GM18511 (cell line): Measurements from ENCODE around the gene ZFHX3.
"Not testable (repeated sequence)": the region's sequence is repeated elsewhere in the genome, so short reads cannot be mapped to it uniquely, and the experiment has no call there.

Source experiments
- ATAC-seq: cut with Tn5 transposase; IDR thresholded peaks from one replicate; pipeline ENCODE4 v1.9.1; 2021; ENCODE audit warnings: mild to moderate bottlenecking, moderate library complexity; ENCODE audit not compliant: unreplicated experiment

Gene ZFHX3

DNA sequence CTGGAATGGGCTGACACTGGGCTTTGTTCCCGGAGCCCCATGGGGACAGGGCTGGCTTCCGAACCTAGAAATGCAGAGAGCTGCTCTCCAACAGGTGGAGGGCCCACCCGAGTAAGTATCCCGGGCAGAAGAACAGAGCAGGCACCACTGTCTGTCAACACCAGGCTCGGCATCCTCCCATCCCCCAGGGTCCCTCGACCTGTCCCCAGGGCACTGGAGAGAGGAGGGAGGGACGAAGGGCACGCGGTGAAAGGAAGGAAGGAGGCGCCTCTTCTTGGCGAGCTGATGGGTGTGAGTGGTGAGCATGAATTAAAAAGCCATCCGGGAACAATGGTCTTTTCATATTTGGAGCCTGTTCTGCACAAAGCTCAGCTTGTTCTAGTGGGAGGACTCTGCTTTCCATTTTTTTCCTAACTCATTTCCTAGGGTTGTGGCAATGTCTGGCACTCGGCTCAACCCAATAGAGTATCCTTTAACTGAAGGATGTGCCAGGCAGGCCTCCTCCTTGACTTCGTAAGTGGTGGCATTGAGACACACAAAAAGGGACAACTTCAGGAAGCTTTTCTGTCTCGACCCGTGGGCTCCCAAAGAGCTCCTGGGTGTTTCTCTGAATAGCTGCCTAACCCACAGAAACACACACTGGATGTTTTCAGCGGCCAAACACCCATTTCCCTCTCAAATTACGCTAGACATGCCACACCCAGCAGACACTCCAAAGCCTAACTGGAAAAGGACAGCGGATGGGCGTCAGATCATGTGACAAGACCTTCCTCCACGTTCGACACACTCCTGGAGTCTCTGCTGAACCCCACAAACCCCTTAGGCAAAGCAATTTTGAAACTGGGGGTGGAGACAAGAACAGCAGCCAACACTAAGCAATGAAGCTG, 47.7 kb downstream of the ZFHX3 start:
- ATAC-seq = no peak

DNA sequence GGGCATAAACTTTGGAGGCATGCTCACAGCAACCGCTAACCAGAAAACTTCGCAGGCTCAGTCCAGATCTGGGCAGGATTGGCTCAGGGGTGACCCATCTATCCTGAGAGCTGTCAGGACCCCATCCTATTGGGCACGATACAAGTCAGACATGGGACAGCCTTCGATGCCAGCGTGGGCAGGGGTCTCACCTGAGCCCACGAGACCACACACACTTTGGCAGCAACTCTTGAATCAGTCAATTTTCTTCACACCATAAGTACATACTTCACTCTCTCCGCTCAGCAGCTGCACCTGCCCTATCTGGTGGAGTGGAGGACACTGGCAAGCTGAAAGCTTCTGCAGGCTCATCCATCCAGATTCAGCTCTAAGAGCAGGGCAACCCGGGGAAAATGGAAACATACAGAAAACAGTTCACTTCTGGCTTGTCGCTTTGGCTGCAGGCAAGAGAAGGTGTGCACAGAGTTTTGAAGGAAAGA, 48.3 kb downstream of the ZFHX3 start:
- no peak for ATAC-seq

DNA sequence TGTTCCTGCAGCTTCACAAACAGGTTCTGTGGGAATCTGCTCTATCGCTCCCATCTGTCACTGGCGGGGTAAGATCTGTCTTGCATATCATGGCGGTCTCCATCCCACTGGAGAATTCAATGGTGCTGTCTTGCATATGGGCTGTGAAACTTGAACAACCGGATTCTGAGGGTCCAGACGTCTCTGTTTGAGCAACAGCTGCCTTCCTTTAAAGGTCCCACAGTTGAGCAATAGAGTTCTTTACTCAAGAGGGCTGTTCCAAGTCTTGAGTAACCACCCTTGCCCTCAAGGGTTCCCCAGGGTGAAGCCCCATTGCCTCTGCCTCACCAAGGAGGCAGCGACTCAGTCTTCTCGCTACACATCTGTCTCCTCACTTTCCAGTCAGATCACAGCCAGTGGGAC, 50.8 kb downstream of the ZFHX3 start:
- no peak for ATAC-seq

DNA sequence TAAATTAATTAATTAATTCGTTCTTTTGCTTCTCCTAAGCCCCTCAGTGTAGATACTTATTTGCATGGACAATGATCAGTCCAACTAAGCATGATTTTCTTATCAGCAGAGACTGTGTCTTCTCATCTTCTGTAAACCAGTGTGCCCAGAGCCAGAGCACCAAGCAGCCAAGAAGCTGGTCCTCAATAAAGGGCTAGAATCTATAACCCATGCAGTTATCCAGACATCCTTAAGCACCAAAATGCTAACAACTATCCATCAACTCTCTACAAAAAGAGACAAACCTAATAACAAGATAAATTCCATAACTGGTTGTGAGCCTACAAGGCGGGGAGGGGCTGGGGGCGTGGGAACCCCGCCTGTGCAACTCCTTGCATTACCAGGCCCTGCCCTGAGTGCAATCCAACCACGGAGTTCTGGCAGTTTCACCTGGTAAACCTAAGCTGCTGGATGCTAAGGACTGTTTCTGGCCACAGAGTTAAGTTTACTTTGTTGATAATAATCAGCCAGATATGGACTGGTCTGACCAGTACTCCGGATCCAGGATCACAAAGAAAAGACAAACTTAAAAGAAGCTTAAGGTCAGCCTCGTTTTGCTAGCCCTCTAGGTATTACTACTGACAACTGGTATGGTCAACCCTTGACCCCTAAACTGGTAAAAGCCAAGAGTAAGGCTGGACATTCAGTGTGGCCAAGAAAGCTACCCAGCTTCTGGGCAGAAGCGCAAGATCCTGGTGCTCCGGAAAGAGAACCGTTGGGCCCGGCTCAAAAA, 51.5 kb downstream of the ZFHX3 start:
- no peak for ATAC-seq

DNA sequence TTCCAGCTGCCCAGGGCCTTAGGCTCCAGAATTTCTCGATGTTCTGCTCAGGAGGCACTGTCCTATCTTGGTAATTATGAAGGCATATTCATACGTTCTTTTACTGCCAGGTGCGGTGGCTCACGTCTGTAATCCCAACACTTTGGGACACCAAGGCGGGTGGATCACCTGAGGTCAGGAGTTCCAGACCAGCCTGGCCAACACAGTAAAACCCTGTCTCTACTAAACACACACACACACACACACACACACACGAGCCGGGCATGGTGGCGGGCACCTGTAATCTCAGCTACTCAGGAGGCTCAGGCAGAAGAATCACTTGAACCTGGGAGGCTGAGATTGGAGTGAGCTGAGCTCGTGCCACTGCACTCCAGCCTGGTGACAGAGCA, 52.1 kb downstream of the ZFHX3 start:
- not testable (repeated sequence) for ATAC-seq

DNA sequence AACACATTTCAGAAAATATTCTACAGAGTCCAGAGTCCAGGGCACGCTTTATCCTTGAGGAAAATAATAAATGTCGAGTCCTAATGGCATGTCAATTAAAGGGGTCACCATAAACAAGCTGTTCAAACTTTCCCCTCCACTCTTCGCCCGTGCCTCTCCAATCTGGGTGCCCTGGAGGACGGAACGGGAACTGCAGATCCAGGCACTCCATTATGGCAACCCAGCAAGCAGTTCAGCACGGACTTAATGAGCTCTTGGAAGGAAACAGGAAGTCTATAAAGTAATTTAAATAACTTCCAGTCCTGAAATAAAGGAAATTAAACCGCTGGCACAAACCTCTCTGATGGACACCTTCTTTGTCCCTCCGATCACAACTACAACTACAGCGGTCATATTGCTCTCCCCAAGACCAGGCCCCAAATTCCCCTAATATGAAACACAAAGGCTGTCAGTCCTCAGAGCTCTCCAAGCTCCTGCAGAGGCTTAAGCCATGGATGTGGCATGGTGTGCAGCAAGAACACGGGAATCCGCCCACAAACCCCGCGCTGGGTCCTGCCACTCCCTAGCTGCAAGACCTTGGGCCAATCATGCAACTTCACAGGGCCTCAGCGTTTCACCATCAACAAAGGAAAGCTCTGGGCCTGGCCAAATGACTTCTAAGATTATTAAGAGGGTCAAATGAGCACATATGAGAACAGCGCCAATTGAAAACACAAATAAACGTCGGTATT, 52.6 kb downstream of the ZFHX3 start:
- no peak for ATAC-seq

DNA sequence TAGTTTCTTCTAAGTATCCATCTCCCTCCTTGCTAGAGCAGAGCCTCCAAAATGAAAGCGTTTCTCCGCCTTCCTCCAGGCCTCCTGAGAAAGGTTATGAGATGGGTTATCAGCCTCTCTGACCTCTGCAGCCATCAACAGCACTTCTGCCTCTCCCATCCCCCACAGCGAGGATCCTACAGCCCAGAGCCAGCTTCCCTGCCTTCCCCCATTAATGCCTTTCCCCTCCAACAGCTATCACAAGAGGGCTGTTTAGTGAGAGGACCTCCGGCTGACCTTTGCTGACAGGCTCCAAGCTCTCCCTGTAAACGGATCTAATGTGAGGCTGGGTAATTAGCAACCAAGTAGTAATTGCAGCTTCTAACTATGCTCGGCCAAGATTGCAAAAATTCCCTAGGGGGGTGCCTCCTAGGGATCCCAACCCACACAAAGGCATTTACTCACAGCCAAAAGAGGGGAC, 55.8 kb downstream of the ZFHX3 start:
- ATAC-seq = no peak

DNA sequence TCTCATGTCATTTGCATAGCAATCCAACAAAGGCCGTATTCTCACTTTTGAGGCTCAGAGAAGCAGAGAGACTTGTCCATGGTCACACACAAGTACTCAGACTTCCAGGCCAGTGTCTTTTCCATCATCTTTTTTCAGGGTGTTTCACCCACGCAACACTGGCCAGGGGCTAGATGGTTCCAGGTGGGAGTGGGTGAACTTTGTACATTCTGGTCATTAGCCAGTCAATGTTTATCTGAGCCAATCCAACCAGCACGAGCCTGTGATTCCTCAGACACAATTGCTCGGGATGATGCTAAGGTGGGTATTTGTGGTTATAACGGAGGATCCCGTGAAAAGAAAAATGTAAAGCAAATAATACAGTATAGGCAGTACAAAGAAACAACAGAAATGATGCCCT, 56.3 kb downstream of the ZFHX3 start:
- no peak for ATAC-seq

DNA sequence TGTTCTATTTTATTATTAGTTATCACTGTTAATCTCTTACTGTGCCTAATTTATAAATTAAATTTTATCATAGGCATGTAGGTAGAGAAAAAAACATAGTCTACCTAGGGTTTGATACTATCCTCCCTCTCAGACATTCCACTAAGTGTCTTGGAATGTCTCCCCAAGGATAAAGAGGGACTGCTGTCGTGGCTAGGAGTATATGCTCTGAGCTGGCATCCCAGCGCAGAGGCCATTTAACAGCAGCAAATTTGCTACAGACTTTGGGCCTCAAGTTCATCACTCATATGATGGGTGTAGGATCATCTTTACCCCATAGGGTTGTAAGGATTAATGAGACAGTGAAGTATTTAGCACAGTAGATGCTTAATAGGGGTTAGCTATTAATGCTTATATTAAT, 56.7 kb downstream of the ZFHX3 start:
- ATAC-seq = no peak

DNA sequence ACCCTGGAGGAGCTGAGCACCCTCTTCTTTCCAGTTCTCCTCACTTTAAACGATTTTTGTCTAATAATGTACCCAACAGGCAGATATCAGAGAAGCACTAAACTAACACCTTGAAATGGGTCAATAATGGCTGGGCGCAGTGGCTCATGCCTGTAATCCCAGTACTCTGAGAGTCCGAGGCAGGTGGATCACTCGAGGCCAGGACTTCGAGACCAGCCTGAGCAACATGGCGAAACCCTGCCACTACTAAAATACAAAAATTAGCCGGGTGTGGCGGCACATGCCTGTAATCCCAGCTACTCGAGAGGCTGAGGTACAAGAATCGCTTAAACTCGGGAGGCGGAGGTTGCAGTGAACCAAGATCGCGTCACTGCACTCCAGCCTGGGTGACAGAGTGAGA, 57.4 kb downstream of the ZFHX3 start:
- no peak for ATAC-seq

DNA sequence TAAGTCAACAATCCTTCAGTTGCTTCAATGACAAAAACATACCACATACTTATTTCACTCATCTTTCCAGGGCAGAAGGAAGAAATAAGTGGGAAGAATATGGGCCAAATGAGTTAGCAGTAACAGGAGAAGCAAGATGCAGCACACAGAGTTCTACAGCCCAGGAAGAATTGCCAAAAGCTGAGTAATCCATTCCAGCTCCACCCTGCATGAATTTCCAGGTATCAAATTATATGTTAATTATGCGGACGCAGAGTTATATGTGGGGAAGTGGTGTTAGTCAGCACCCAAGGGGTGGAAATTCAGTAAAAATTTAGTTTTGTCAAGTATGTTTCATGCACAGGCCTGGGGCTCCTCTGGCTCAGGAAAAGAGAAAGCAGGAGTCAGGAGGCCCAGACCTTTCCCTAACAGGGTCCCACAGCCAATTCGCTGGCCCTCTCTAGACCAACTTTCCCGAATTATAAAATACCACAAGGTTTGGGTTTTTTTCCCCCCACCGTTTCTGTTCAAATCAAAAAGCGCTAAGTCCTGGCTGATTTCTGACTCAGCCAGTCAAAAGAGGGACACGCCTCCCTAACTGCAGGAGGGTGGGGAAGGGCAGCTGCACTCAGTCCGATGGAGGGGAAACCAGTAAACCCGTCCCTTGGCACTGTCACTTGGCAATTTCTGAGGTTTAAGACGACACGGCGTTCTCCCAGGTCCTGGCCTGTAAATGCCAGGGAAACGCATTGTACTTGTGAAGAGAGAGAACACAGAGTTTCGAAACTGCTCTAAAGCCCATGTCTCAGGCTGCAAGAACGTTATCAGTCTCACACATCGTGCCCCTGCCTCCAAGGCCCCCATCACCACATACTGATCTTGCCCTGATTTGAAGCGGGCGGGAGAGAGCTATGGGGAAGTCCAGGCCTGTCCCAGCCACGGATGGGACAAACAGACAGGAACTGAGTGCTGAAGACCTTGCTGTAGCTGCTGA, 58.1 kb downstream of the ZFHX3 start:
- no peak for ATAC-seq

DNA sequence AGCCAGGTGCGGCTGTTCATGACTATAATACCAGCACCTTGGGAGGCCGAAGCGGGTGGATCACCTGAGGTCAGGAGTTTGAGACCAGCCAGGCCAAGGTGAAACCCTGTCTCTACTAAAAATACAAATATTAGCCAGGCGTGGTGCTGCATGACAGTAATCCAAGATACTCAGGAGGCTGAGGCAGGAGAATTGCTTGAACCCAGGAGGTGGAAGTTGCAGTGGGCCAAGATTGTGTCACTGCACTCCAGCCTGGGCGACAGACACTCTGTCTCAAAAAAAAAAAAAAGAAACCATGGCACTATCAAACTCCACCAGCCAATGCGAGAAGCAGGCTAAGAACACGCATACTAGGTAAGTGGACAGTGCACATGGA, 58.7 kb downstream of the ZFHX3 start:
- not testable (repeated sequence) for ATAC-seq

DNA sequence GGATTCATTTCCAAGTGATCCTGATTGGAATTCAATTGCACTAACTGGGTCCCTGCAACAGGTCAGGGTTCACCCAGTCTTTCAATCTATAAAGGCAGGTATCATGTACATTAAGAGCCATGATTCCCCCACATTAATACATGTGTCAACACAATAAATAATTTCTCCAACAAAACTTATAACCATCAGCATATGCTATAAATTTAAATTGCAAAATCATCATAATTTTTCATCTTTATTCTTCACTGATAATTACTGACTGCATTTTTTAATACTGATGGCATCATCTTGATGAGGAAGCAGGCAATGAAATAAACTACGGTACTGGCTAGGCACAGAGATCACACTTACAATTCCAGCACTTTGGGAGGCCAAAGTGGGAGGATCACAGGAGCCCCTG, 59.4 kb downstream of the ZFHX3 start:
- no peak for ATAC-seq

DNA sequence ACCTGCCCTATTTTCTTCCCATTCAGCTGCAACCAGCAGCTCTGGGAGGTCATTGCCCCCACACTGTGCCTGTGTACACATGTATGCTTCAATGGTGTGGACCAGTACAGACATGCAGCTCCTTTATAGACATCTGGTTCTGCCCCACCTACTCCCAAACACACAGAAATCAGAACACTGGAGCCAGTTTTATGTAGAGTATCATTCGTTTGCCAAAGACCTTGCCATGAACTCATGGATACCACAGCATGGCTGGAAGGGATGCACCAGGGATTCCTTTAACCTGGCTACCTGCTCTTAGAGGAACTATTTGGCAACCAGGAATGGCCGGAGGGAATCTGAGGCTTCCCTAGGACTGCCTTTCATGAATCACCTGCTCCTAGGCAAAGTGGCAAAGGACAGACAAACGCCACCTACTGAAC, 60.4 kb downstream of the ZFHX3 start:
- ATAC-seq = no peak

DNA sequence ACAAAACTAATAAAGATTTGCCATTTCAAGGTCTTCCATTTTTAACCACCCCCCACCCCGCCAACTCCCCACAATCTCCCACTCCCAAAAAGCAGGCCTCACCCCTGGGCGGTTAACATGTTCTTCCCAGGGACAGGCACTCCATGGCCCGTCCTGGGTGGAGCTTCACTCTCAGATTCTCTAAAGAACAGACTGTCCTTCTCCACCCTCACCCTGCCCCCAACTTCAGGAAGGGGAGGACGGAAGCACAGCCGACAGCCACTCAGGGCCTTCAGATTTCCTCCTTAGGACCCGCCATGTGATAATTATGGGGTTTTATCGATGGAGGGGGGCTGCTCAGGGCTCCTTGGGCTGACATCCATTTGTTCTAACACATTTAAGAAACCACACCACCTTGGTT, 61.9 kb downstream of the ZFHX3 start:
- ATAC-seq = no peak

DNA sequence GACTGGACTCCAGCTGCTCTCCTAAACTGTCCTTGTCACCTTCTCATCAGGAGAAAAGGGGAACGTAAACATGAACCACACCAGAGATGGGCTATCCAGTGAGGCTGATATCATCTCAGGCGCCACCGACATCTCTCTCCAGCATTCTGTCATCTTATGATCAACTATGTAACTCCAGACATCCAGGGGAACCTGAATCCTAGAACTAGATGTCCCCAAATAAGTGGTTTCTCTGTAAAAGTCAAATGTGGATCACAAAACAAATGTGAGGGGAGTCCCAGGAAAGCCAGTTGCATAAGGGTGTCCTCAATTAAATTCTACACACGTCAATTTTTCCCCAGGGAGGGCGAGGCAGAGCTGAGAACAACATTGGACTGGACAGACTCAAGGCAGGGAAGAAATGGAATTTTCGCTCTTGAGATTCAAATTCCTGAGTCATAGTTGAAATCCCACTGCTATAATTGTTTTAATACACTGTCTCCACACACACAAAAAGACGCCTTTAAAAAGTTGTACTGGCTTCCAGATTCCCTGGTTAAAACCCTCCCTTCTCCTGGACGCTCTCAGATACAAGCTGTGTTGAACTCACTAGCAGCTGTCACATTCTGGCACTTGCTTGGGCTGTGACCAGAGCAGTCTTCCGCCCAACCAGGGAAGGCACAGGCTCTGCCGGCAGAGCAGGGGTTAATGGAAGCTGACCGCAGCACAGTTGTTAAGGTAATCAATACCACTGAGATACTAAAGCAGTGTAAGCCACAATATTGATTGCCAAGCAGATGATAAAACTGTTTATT, 62.6 kb downstream of the ZFHX3 start:
- ATAC-seq = no peak

DNA sequence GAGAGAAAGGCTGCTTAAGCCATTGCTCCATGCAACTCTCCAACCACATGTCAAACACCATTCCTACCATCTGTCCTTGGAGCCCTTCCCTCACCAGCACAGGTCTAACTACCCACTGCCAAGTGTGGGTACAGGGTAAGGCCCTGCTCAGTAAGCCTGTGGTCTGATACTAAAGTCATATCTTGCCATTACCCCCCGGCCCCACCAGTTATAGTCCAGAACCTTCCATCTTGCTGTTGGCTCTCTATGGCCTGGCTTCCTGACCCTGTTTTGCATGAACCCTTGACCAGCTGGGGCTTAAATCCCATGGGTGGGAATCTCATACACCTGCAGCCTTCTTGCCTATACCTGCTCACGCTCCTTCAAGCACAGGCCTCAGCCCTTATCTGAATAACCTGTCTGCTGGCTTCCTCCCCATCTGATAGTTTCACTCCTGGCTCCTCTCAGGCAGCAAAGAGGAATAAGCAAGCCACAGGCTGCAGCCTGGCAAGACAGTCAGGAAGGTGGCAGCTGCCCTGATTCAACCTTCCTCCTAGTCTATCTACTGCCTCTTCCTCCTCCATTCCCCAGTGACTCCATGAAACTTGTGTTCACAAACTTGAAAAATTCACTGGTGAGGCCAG, 64.1 kb downstream of the ZFHX3 start:
- no peak for ATAC-seq

DNA sequence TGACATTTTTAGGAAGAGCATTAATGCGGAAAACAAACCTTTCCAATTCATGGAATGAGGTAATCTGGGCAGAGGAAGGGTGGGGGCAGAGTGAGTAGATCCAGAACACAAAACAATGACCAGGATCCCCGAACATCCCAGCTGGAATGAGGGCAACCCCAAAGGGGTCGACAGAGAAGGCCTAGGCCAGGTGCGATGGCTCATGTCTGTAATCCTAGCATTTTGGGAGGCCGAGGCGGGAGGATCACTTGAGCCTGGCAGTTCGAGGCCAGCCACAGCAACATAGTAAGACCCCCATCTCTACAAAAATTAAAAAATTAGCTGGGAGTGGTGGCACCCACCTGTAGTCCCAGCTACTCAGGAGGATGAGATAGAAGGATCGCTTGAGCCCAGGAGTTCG, 64.7 kb downstream of the ZFHX3 start:
- ATAC-seq = no peak

DNA sequence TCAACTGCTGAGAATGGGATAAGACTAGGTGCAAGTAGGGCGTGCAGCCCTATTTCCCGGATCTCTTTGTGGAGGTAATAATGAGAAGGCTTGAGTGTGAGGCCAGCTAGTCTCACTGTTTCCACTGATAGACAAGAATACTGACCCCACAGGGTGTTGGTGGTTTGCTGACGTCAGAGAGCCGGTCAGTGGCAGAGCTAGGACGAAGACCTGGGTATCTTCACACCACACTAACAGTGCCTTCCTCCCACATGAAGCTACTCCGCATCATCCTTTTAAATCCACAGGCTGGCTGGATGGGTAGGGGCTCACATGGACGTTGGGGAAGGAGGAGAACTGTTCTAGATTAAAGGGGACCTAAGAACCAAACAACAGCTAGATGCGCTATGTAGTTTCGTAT, 68.0 kb downstream of the ZFHX3 start:
- no peak for ATAC-seq
